Vagina (tissue), 2 donors: ENCODE results near the gene MAS1.

Experiments used
- POLR2A ChIP-seq, 2 donors: fragments of 450-650 bp; IDR thresholded peaks; one replicate each; pipeline ENCODE4 v1.6.1; 2017; ENCODE audit warnings: antibody characterized with exemption in 2 of 2, mild to moderate bottlenecking in 2 of 2, moderate library complexity in 2 of 2
- POLR2AphosphoS5 ChIP-seq, 2 donors: sonication (generic); formaldehyde crosslinking; IDR thresholded peaks; one replicate each; pipeline ENCODE4 v1.9.0; 2017; ENCODE audit warnings: antibody characterized with exemption in 2 of 2, mild to moderate bottlenecking in 2 of 2, low read depth in 1 of 2; ENCODE audit not compliant: insufficient read depth in 1 of 2
- TF ChIP-seq, protein P1 (sequence below), 3 experiments: fragments of 450-650 bp in 2 of 3; fragments of 200-600 bp in 1 of 3; sonication (generic) in 1 of 3; IDR thresholded peaks; one replicate each; pipeline ENCODE4 v1.5.1; 2017 to 2019; ENCODE audit warnings: antibody characterized with exemption in 3 of 3, mild to moderate bottlenecking in 2 of 3, moderate library complexity in 2 of 3

GRCh38 chr6:159906400-159906799 lies 15.6 kb downstream of the MAS1 start:
- TF ChIP-seq, protein P1, sequence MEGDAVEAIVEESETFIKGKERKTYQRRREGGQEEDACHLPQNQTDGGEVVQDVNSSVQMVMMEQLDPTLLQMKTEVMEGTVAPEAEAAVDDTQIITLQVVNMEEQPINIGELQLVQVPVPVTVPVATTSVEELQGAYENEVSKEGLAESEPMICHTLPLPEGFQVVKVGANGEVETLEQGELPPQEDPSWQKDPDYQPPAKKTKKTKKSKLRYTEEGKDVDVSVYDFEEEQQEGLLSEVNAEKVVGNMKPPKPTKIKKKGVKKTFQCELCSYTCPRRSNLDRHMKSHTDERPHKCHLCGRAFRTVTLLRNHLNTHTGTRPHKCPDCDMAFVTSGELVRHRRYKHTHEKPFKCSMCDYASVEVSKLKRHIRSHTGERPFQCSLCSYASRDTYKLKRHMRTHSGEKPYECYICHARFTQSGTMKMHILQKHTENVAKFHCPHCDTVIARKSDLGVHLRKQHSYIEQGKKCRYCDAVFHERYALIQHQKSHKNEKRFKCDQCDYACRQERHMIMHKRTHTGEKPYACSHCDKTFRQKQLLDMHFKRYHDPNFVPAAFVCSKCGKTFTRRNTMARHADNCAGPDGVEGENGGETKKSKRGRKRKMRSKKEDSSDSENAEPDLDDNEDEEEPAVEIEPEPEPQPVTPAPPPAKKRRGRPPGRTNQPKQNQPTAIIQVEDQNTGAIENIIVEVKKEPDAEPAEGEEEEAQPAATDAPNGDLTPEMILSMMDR (IDR thresholded peaks at IDR 0.05): no peak
- TF ChIP-seq POLR2A (IDR thresholded peaks at IDR 0.05) (no peak), POLR2AphosphoS5 (IDR thresholded peaks at IDR 0.05; ENCODE audit: insufficient read depth in 1 of 2, low read depth in 1 of 2) (no peak)
